ENCODE data around the gene ENG. TPM values are rescaled to one million over a fixed set of nuclear protein-coding genes. Genes with fewer than 3 reads are reported as not detected.

ENG gene
- total RNA-seq, 1 experiment from 2014 or later, result 0.18 TPM

GRCh38 chr9:127896395-127897192 lies 42.1 kb upstream of the ENG start:
- TF ChIP-seq CTCF (IDR thresholded peaks at IDR 0.05; ENCODE audit: insufficient read depth in 1 of 2, low read depth in 1 of 2, low read length in 1 of 2, severe bottlenecking in 1 of 2, unreplicated experiment in 1 of 2), result no peak
- H3K36me3 Mint-ChIP-seq (ENCODE audit: insufficient read depth, unreplicated experiment), result peaks cover 56% of the 10 kb centered on the region
- Histone ChIP-seq H3K4me1 (peaks cover 36% of the 10 kb centered on the region), H3K9me3 (peaks cover 23% of the 10 kb centered on the region), H3K4me3 (ENCODE audit: low read depth, low read length) (no peak overlapping the region), H3K36me3 (ENCODE audit: control insufficient read depth, insufficient read depth, low read length) (peaks cover 25% of the 10 kb centered on the region), H3K27me3 (replicated peaks; ENCODE audit: control insufficient read depth, insufficient read depth, low read length) (no peaks in the 10 kb centered on the region)
- ChIA-PET CTCF (no interaction called here), POLR2A (interaction anchor here (0.6 kb wide), 2 partner anchors 101 to 111 kb away, joined by 4 to 5 read pairs; no protein-coding TSS in a partner anchor)
- peaks cover 18% of the 10 kb centered on the region for H3K9me3 Mint-ChIP-seq (ENCODE audit: unreplicated experiment)
- intact Hi-C loops (cut with micrococcal nuclease; ENCODE audit: unreplicated experiment), result no loop called here
- no peaks in the 10 kb centered on the region for H3K27me3 Mint-ChIP-seq (ENCODE audit: insufficient read depth, unreplicated experiment)
- H3K4me1 Mint-ChIP-seq (ENCODE audit: low read depth, unreplicated experiment), result peaks cover 13% of the 10 kb centered on the region
- no peak for DNase-seq
- peak overlapping the region; percentile 37 for H3K4me3 Mint-ChIP-seq (ENCODE audit: unreplicated experiment)
- H3K27ac Mint-ChIP-seq (ENCODE audit: unreplicated experiment), result peak overlapping the region; percentile 18
- BruUV-seq (replicated peaks), result no TSS peak

- Mint-ChIP-seq H3K27ac (ENCODE audit: unreplicated experiment) (no peak overlapping the region), H3K4me1 (ENCODE audit: low read depth, unreplicated experiment) (peaks cover 13% of the 10 kb centered on the region), H3K27me3 (ENCODE audit: insufficient read depth, unreplicated experiment) (no peaks in the 10 kb centered on the region), H3K36me3 (ENCODE audit: insufficient read depth, unreplicated experiment) (peaks cover 56% of the 10 kb centered on the region), H3K9me3 (ENCODE audit: unreplicated experiment) (peaks cover 25% of the 10 kb centered on the region), H3K4me3 (ENCODE audit: unreplicated experiment) (no peak overlapping the region)
- intact Hi-C loops (cut with micrococcal nuclease; ENCODE audit: unreplicated experiment), result no loop called here
- Histone ChIP-seq H3K4me3 (ENCODE audit: low read depth, low read length) (no peak overlapping the region), H3K36me3 (ENCODE audit: control insufficient read depth, insufficient read depth, low read length) (peaks cover 25% of the 10 kb centered on the region), H3K9me3 (peaks cover 23% of the 10 kb centered on the region), H3K4me1 (peaks cover 30% of the 10 kb centered on the region), H3K27me3 (replicated peaks; ENCODE audit: control insufficient read depth, insufficient read depth, low read length) (no peaks in the 10 kb centered on the region)
- ChIA-PET CTCF (interaction anchor here (0.8 kb wide), 1 partner anchor 26 kb away, joined by 4 read pairs; no protein-coding TSS in a partner anchor), POLR2A (no interaction called here)
- BruUV-seq (replicated peaks), result no TSS peak
- DNase-seq, result no peak
- TF ChIP-seq CTCF (IDR thresholded peaks at IDR 0.05; ENCODE audit: insufficient read depth in 1 of 2, low read depth in 1 of 2, low read length in 1 of 2, severe bottlenecking in 1 of 2, unreplicated experiment in 1 of 2), result no peak
Observed at GRCh38 chr9:127895811-127896210, 41.4 kb upstream of the ENG start.

- H3K27me3 Mint-ChIP-seq (ENCODE audit: insufficient read depth, unreplicated experiment), result no peaks in the 10 kb centered on the region
- no TSS peak for BruUV-seq (replicated peaks)
- no peak overlapping the region for H3K4me3 ChIP-seq (ENCODE audit: low read depth, low read length)
- peaks cover 17% of the 10 kb centered on the region for H3K4me1 ChIP-seq
- peaks cover 25% of the 10 kb centered on the region for H3K36me3 ChIP-seq (ENCODE audit: control insufficient read depth, insufficient read depth, low read length)
- H3K4me1 Mint-ChIP-seq (ENCODE audit: low read depth, unreplicated experiment), result peaks cover 12% of the 10 kb centered on the region
- H3K27ac Mint-ChIP-seq (ENCODE audit: unreplicated experiment), result no peak overlapping the region
- H3K27me3 ChIP-seq (replicated peaks; ENCODE audit: control insufficient read depth, insufficient read depth, low read length), result no peaks in the 10 kb centered on the region
- ChIA-PET CTCF (interaction anchor here (0.5 kb wide), 1 partner anchor 39 kb away, joined by 3 read pairs; no protein-coding TSS in a partner anchor), POLR2A (interaction anchor here (0.7 kb wide), 1 partner anchor 93 kb away, joined by 4 read pairs; no protein-coding TSS in a partner anchor)
- no peak overlapping the region for H3K4me3 Mint-ChIP-seq (ENCODE audit: unreplicated experiment)
- H3K9me3 ChIP-seq, result peaks cover 23% of the 10 kb centered on the region
- intact Hi-C loops (cut with micrococcal nuclease; ENCODE audit: unreplicated experiment), result no loop called here
- H3K9me3 Mint-ChIP-seq (ENCODE audit: unreplicated experiment), result peaks cover 25% of the 10 kb centered on the region
- TF ChIP-seq CTCF (IDR thresholded peaks at IDR 0.05; ENCODE audit: insufficient read depth in 1 of 2, low read depth in 1 of 2, low read length in 1 of 2, severe bottlenecking in 1 of 2, unreplicated experiment in 1 of 2), result no peak
- no peak for DNase-seq
- peaks cover 57% of the 10 kb centered on the region for H3K36me3 Mint-ChIP-seq (ENCODE audit: insufficient read depth, unreplicated experiment)
Observed at GRCh38 chr9:127893392-127893791, 38.9 kb upstream of the ENG start.

Data from Caco-2 (cell line).